ENCODE data around the gene KRT85.

KRT85 gene

GRCh38 chr12:52312086-52312485, 55.2 kb downstream of the KRT85 start:
- TF ChIP-seq REST (IDR thresholded peaks at IDR 0.05; ENCODE audit: insufficient read depth in 1 of 2, low read depth in 2 of 2, low read length in 2 of 2) (no peak), TAF1 (IDR thresholded peaks at IDR 0.05; ENCODE audit: borderline replicate concordance, insufficient read depth, low read length) (no peak), SIN3A (IDR thresholded peaks at IDR 0.05; ENCODE audit: borderline replicate concordance, insufficient read depth, low read length) (no peak), POLR2AphosphoS5 (IDR thresholded peaks at IDR 0.05; ENCODE audit: low read depth, low read length) (no peak), FOXP2 (optimal IDR thresholded peaks at IDR 0.05; ENCODE audit: borderline replicate concordance, extremely low read depth, extremely low read length, insufficient read depth) (no peak)

GRCh38 chr12:52311285-52311648, 56.0 kb downstream of the KRT85 start:
- TF ChIP-seq REST (IDR thresholded peaks at IDR 0.05; ENCODE audit: insufficient read depth in 1 of 2, low read depth in 2 of 2, low read length in 2 of 2) (no peak), SIN3A (IDR thresholded peaks at IDR 0.05; ENCODE audit: borderline replicate concordance, insufficient read depth, low read length) (no peak), FOXP2 (optimal IDR thresholded peaks at IDR 0.05; ENCODE audit: borderline replicate concordance, extremely low read depth, extremely low read length, insufficient read depth) (no peak), POLR2AphosphoS5 (IDR thresholded peaks at IDR 0.05; ENCODE audit: low read depth, low read length) (no peak), TAF1 (IDR thresholded peaks at IDR 0.05; ENCODE audit: borderline replicate concordance, insufficient read depth, low read length) (no peak)

GRCh38 chr12:52310622-52311284, 56.5 kb downstream of the KRT85 start:
- no peak for TF ChIP-seq POLR2AphosphoS5 (IDR thresholded peaks at IDR 0.05; ENCODE audit: low read depth, low read length)
- TF ChIP-seq FOXP2 (optimal IDR thresholded peaks at IDR 0.05; ENCODE audit: borderline replicate concordance, extremely low read depth, extremely low read length, insufficient read depth), result no peak
- TF ChIP-seq SIN3A (IDR thresholded peaks at IDR 0.05; ENCODE audit: borderline replicate concordance, insufficient read depth, low read length), result no peak
- no peak for TF ChIP-seq TAF1 (IDR thresholded peaks at IDR 0.05; ENCODE audit: borderline replicate concordance, insufficient read depth, low read length)
- no peak for TF ChIP-seq REST (IDR thresholded peaks at IDR 0.05; ENCODE audit: insufficient read depth in 1 of 2, low read depth in 2 of 2, low read length in 2 of 2)
